ENCODE measurements around the gene EPO. TPM values are rescaled to one million over a fixed set of nuclear protein-coding genes. Genes with fewer than 3 reads are reported as not detected.
"Not testable (repeated sequence)": the region's sequence is repeated elsewhere in the genome, so short reads cannot be mapped to it uniquely, and the experiment has no call there.

The EPO gene
- total and polyA plus RNA-seq, 2 donors (not counting 1 experiment from before 2014, with no cell fraction given), result 0.10 TPM; not detected in 1

GRCh38 chr7:100724364-100724763 lies 4.1 kb downstream of the EPO start:
- ATAC-seq (ENCODE audit: low read depth); H3K79me2 ChIP-seq (ENCODE audit: control insufficient read depth, insufficient read depth, low read length); H3K9ac ChIP-seq (ENCODE audit: low read length); intact Hi-C loops (cut with micrococcal nuclease); H3K27ac Mint-ChIP-seq; H4K20me1 ChIP-seq (ENCODE audit: control insufficient read depth, insufficient read depth, low read length, poor library complexity, severe bottlenecking); H2AFZ ChIP-seq (ENCODE audit: insufficient read depth, low read depth, low read length, poor library complexity, severe bottlenecking); DNase-seq; H3K4me3 Mint-ChIP-seq; H3K4me3 ChIP-seq (ENCODE audit: control extremely low read depth in 1 of 5, extremely low read depth in 1 of 5, insufficient read depth in 1 of 5, low read depth in 2 of 5, low read length in 4 of 5); H3K9me3 ChIP-seq (ENCODE audit: control extremely low read depth in 1 of 3, control insufficient read depth in 2 of 3, insufficient read depth in 1 of 3, low read length in 2 of 3); H3K4me2 ChIP-seq (replicated peaks; ENCODE audit: low read depth, low read length, poor library complexity, severe bottlenecking); H3K4me1 Mint-ChIP-seq; H3K36me3 ChIP-seq (replicated peaks in 1 of 2; ENCODE audit: control extremely low read depth in 1 of 2, control insufficient read depth in 1 of 2, extremely low read depth in 1 of 2, insufficient read depth in 2 of 2, low read length in 1 of 2); H3K27ac ChIP-seq (ENCODE audit: low read length in 2 of 2); H3K9me3 Mint-ChIP-seq (ENCODE audit: insufficient read depth): not testable (repeated sequence)
- Histone ChIP-seq H3K27me3 (replicated peaks in 1 of 4; ENCODE audit: control extremely low read depth in 1 of 4, control insufficient read depth in 3 of 4, insufficient read depth in 4 of 4, low read length in 3 of 4) (peaks cover 0 to 64% (median 19%) of the 10 kb centered on the region in 4 experiments), H3K4me1 (ENCODE audit: control insufficient read depth in 2 of 2, insufficient read depth in 2 of 2, low read length in 2 of 2) (peaks cover 10 to 13% of the 10 kb centered on the region in 2 donors)
- H3K27me3 Mint-ChIP-seq, result peaks cover 51% of the 10 kb centered on the region
- ChIA-PET CTCF (interaction anchor here (0.5 to 5.6 kb wide), 9 partner anchors 19 to 255 kb away, joined by 3 to 30 read pairs (median 3); partner anchors contain the start of gene POP7), POLR2A (interaction anchor here (0.7 kb wide), 1 partner anchor 202 kb away, joined by 3 read pairs; no protein-coding TSS in a partner anchor)
- WGBS (ENCODE audit: insufficient coverage), result no CpG with 5 or more reads among the region's 2 CpGs

- TF ChIP-seq EZH2 (IDR thresholded peaks at IDR 0.05; ENCODE audit: borderline replicate concordance, insufficient read depth, low read depth, low read length, poor library complexity, severe bottlenecking) (no peak), CTCF (IDR thresholded peaks at IDR 0.05) (no peak)
- no peaks in the 10 kb centered on the region for H3K36me3 ChIP-seq (replicated peaks in 1 of 2; ENCODE audit: control extremely low read depth in 1 of 2, control insufficient read depth in 1 of 2, extremely low read depth in 1 of 2, insufficient read depth in 2 of 2, low read length in 1 of 2)
- no peaks in the 10 kb centered on the region for H3K79me2 ChIP-seq (ENCODE audit: control insufficient read depth, insufficient read depth, low read length)
- H3K9me3 ChIP-seq (ENCODE audit: control extremely low read depth in 1 of 3, control insufficient read depth in 2 of 3, insufficient read depth in 1 of 3, low read length in 2 of 3), result no peaks in the 10 kb centered on the region
- Mint-ChIP-seq H3K4me1 (peaks cover 3% of the 10 kb centered on the region), H3K27ac (no peak overlapping the region), H3K27me3 (peaks cover 36% of the 10 kb centered on the region), H3K4me3 (no peak overlapping the region), H3K9me3 (ENCODE audit: insufficient read depth) (no peaks in the 10 kb centered on the region)
- no peak overlapping the region for H3K27ac ChIP-seq (ENCODE audit: low read length in 2 of 2)
- DNase-seq (no peak), ATAC-seq (ENCODE audit: low read depth) (no peak)
- no peak overlapping the region for H3K4me3 ChIP-seq (ENCODE audit: control extremely low read depth in 1 of 5, extremely low read depth in 1 of 5, insufficient read depth in 1 of 5, low read depth in 2 of 5, low read length in 4 of 5)
- WGBS (ENCODE audit: insufficient coverage), result 78% methylated on average over 10 of the region's 12 CpGs
- no peak overlapping the region for H2AFZ ChIP-seq (ENCODE audit: insufficient read depth, low read depth, low read length, poor library complexity, severe bottlenecking)
- H3K4me1 ChIP-seq (ENCODE audit: control insufficient read depth in 2 of 2, insufficient read depth in 2 of 2, low read length in 2 of 2), result peaks cover 0 to 7% of the 10 kb centered on the region in 2 donors
- H3K27me3 ChIP-seq (replicated peaks in 1 of 4; ENCODE audit: control extremely low read depth in 1 of 4, control insufficient read depth in 3 of 4, insufficient read depth in 4 of 4, low read length in 3 of 4), result peaks cover 0 to 39% (median 8%) of the 10 kb centered on the region in 4 experiments
- no peak overlapping the region for H3K9ac ChIP-seq (ENCODE audit: low read length)
- POLR2A ChIA-PET, result no interaction called here
- CTCF ChIA-PET, result interaction anchor here (1.2 to 5.6 kb wide), 4 partner anchors 11 to 163 kb away, joined by 5 to 30 read pairs (median 13); partner anchors contain the start of genes POP7 and SLC12A9
- H4K20me1 ChIP-seq (ENCODE audit: control insufficient read depth, insufficient read depth, low read length, poor library complexity, severe bottlenecking), result no peaks in the 10 kb centered on the region
- intact Hi-C loops (cut with micrococcal nuclease), result no loop called here
- no peak overlapping the region for H3K4me2 ChIP-seq (replicated peaks; ENCODE audit: low read depth, low read length, poor library complexity, severe bottlenecking)
Observed at GRCh38 chr7:100726996-100727761, 6.9 kb downstream of the EPO start.
